M059J (cell line): ENCODE results near the gene RASAL1. TPM values are rescaled to one million over a fixed set of nuclear protein-coding genes. Genes with fewer than 3 reads are reported as not detected.

ENCODE experiments used
- DNase-seq: peaks from one replicate; pipeline ENCODE4 v3.0.0-alpha.2; 2012; ENCODE audit warnings: low read depth
- total RNA-seq: library from RNA; depleted of rRNA; stranded (reverse); fragments of >200 nt; shearing (Covaris generic); gene quantifications from 2 replicates; pipeline ENCODE4 v1.2.3, GENCODE V29; 2014; rRNA removed

RASAL1 gene
- total RNA-seq = not detected in 2 replicates

DNA sequence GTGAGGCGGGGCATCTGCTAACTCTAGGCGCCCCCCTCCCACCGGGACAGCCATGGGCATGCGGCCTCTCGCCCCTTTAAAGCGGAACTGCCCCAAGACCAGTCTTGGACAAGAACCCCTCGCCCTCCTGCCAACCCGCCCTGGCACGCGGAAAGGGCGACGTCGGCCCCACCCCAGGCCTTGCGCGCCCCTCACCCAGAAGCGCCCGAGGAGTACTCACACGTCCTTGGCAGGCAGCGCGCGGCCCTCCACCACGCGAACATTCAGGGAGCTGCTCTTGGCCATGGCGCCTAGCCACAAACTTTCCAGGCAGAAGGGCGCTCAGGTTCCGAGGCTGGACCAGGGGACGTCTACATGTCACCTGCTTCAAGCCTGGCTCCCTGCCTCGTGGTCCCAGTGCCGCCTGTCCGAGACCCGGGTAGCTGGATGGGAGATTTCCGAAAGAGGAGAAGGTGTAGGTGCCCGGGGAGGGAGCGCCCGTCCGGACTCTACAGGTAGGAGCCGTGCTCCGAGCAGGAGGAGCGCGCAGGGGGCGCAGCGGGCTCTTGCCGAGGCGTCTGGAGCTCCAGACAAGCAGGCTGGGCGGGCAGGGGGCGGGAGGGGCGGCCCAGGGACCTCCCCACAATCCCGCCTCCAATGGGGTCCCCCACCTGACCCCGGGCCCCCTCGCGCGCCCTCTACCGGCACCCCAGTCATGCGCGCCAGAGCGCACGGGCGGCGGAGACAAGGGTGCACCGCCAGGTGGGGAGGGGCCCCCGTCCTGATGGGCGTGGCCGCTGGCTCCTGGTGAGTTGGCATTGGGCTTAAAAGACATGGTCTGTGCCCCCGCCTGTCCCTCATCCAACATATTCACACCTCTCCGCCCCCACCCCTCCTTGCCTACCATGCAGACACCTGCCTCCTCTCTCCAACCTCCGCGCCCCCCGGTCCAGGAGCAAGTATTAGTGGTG is at the start of gene RASAL1:
RASAL1 (minus strand) TSS at position 584 of the 950 bp plus-strand sequence; CDS start at position 285, 299 bp downstream.
- DNase-seq = peak; percentile 40

- peak; percentile 89 for DNase-seq
These were observed 49.3 kb upstream of the RASAL1 start for GRCh38 chr12:113184900-113185179.

DNA sequence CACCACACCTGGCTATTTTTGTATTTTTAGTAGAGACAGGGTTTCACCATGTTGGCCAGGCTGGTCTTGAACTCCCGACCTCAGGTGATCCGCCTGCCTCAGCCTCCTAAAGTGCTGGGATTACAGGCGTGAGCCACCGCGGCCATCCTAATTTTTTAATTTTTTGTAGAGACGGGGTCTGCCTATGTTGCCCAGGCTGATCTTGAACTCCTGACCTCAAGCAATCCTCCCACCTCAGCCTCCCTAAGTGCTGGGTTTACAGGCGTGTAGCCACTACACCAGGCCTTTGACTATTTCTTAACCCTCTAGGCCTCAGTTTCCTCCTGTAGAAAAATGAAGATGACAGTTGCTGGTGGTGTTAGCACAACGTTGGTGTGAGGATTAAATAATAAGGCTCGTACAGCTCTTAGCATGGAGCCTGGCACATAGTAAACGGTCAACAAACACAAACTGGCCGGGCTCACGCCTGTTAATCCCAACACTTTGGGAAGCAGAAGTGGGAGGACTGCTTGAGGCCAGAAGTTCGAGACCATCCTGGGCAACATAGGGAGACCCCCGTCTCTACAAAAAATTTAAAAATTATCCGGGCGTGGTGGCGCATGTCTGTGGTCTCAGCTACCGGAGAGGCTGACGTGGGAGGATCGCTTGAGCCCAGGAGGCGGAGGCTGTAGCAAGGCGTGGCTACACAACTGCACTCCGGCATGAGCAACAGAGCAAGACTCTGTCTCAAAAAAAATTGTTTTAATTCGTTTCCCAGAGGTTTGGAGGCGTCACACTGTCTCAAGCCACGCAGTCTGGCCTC is 48.7 kb upstream of the RASAL1 start:
- no peak for DNase-seq

GRCh38 chr12:113183030-113183589 is 47.5 kb upstream of the RASAL1 start:
- DNase-seq = no peak

- DNase-seq = no peak
These were observed 46.4 kb upstream of the RASAL1 start for GRCh38 chr12:113181975-113182374.

GRCh38 chr12:113180333-113180732 is 44.8 kb upstream of the RASAL1 start:
- no peak for DNase-seq

GRCh38 chr12:113179023-113179422 is 43.5 kb upstream of the RASAL1 start:
- DNase-seq = no peak

GRCh38 chr12:113174461-113175384 is 39.2 kb upstream of the RASAL1 start:
- DNase-seq = peak; percentile 50

DNA sequence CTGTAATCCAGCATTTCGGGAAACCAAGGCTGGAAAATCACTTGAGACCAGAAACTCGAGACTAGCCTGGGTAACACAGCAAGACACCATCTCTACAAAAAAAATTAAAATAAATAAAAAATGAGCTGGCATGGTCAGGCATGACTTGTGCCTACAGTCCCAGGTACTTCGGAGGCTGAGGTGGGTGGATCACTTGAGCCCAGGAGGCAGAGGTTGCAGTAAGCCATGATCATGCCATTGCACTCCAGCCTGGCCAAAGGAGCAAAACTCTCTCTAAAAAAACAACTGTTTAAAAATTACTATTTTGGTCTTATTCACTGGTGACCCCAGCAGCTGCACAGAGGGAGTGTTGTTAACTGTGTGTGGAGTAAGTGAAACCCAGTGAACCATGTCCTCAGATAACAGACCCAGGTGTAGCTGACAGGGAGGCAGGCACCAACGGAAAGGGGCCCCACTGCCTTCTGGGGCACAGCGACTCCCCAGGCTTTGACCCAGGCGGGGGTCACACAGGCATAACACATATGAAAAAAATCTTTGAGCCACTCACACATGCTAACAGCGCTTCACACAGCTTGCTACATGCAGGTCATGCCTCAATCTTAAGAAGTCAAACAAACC is 37.6 kb upstream of the RASAL1 start:
- DNase-seq = no peak

GRCh38 chr12:113172185-113172584 is 36.6 kb upstream of the RASAL1 start:
- DNase-seq = no peak

- no peak for DNase-seq
These were observed 36.0 kb upstream of the RASAL1 start for GRCh38 chr12:113171543-113171942.

- DNase-seq = no peak
These were observed 35.4 kb upstream of the RASAL1 start for GRCh38 chr12:113170926-113171325.

DNA sequence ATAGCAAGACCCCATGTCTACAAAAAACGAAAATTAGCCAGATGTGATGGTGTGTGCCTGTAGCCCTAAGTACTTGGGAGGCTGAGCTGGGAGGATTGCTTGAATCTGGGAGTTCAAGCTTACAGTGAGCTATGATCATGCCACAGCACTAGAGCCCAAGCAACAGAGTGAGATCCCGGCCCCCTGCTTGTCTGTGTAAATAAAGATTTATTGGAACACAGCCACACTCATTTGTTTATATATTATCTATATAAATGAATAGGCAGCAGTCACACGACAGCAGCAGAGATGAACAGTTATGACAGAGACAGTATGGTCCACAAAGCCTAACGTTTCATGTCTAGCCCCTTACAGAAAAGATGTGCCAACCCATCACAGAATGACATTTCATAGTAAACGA is 34.9 kb upstream of the RASAL1 start:
- DNase-seq = no peak

DNA sequence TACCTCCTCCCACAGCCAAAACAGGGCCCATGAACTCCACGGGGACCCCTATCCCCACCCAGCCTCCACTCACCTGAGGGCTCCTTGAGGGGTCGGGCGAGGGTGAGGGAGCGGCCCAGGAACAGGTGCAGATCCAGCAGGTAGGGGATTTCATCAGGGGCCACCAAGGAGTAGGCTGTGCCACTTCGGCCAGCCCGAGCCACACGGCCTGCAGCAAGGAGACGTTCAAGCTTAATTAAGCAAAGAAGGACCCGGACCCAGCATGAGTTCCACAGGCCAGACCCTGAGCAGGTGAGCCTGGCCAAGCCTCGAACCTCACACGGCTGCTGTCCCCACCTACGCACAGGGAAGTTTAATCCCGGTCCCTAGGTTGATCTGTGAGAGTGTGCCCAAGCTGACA is 34.1 kb upstream of the RASAL1 start:
- DNase-seq = no peak

DNA sequence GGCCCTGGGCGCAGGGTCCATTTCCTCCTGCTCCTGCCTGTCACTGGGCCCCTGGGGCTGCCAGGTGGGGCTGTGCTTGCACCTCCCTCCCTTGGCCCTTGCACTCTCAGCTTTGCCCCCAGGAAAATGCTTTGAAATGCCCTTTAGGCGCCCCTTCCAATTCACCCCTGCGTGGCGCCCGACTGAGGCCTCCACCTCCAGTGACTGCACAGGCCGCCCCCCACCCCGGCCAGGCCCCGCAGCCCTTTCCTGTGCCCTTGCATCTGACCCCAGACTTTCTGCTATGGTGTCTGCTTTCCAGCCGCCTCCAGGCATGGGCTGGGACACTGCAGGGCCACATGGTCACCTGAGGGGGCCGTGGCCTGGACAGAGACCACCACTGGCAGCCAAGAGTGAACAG is 32.3 kb upstream of the RASAL1 start:
- DNase-seq = no peak

GRCh38 chr12:113165521-113166450 is 30.2 kb upstream of the RASAL1 start:
- no peak for DNase-seq

GRCh38 chr12:113164014-113164413 is 28.5 kb upstream of the RASAL1 start:
- DNase-seq = no peak

DNA sequence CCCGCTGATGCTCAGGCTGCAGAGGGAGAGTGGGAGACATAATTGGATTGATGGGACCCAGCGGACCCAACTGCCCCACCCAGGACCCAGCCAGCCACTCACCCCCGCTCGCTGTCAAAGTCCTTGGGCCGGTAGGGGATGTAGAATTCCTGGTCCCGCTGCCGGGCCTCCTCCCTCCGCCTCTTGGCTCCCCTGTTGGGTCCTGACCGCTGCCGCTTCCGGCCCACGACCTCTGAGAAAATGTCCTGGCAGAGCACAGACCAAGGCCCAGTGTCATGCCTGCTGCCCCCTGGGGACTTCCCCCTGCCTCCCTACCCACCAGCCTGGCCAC is 27.4 kb upstream of the RASAL1 start:
- DNase-seq = no peak

GRCh38 chr12:113162102-113163029 is 26.8 kb upstream of the RASAL1 start:
- DNase-seq = peak; percentile 55
